ENCODE measurements around the gene SETD2. TPM values are rescaled to one million over a fixed set of nuclear protein-coding genes. Genes with fewer than 3 reads are reported as not detected.
"Not testable (repeated sequence)": the region's sequence is repeated elsewhere in the genome, so short reads cannot be mapped to it uniquely, and the experiment has no call there.

SETD2 gene
- total RNA-seq, 1 donor from 2014 or later: 65.7 TPM

DNA sequence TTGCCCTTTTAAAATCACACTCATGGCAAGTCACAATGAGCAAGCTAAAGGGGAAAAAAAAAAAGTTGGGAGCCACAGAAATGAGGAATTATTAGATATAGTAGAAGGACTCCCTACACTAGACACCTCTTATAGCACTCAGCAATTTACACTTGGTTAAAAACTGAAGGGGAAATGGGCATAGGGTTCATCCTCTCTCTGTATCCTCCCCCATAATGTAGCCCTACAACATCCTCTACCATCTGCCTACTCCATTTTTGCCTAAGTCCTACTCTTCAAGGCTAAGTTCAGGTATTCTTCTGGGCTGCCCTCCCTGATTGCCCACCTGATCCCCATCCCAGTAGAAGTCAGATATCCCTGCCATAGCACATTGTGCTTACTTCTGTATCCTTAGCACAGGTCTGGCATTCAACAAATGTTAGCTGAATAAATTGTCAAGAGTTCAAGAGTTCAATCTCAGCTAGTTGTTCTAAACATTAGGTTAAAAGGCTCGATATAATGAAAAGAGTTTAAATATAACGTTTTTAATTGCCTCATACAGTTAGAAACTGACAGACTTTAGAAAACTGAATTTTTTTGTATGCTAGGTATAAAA, 14.5 kb downstream of the SETD2 start:
- peaks cover 68% of the 10 kb centered on the region for H3K4me1 Mint-ChIP-seq
- TF ChIP-seq, protein P1, sequence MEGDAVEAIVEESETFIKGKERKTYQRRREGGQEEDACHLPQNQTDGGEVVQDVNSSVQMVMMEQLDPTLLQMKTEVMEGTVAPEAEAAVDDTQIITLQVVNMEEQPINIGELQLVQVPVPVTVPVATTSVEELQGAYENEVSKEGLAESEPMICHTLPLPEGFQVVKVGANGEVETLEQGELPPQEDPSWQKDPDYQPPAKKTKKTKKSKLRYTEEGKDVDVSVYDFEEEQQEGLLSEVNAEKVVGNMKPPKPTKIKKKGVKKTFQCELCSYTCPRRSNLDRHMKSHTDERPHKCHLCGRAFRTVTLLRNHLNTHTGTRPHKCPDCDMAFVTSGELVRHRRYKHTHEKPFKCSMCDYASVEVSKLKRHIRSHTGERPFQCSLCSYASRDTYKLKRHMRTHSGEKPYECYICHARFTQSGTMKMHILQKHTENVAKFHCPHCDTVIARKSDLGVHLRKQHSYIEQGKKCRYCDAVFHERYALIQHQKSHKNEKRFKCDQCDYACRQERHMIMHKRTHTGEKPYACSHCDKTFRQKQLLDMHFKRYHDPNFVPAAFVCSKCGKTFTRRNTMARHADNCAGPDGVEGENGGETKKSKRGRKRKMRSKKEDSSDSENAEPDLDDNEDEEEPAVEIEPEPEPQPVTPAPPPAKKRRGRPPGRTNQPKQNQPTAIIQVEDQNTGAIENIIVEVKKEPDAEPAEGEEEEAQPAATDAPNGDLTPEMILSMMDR (IDR thresholded peaks at IDR 0.05): no peak
- no peak for ATAC-seq (ENCODE audit: low read depth)
- DNase-seq: no peak
- intact Hi-C loops (cut with micrococcal nuclease): no loop called here
- H3K36me3 Mint-ChIP-seq (ENCODE audit: low read depth): peaks cover 8% of the 10 kb centered on the region
- ChIA-PET CTCF (interaction anchor here (2.4 kb wide), 1 partner anchor 15 kb away, joined by 7 read pairs; the partner anchor contains the start of gene SETD2), POLR2A (interaction anchor here (1.0 kb wide), 1 partner anchor 8 kb away, joined by 3 read pairs; no protein-coding TSS in a partner anchor)
- H3K27me3 Mint-ChIP-seq: no peaks in the 10 kb centered on the region
- H3K27ac Mint-ChIP-seq: peak overlapping the region; percentile 14
- peak overlapping the region; percentile 9 for H3K4me3 Mint-ChIP-seq
- no peaks in the 10 kb centered on the region for H3K9me3 Mint-ChIP-seq

DNA sequence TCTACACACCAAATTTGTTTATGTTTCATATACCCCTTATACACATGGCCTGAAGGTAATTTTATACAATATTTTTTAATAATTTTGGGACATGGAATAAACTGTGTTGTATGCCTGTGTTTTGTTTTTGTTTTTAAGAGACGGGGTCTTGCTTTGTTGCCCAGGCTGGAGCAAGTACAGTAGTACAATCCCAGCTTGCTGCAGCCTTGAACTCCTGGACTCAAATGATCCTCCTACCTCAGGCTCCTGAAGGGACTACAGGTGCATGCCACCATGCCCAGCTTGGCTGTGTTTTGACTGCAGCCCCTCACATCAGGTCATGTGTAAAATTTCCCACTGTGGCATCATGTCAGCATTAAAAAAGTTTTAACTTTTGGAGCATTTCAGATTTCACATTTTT, 18.6 kb downstream of the SETD2 start:
- CTCF ChIA-PET: no interaction called here
- Mint-ChIP-seq H3K27ac (no peak overlapping the region), H3K4me3 (no peak overlapping the region), H3K4me1 (peaks cover 72% of the 10 kb centered on the region), H3K9me3 (no peaks in the 10 kb centered on the region), H3K36me3 (ENCODE audit: low read depth) (peaks cover 6% of the 10 kb centered on the region), H3K27me3 (no peaks in the 10 kb centered on the region)
- intact Hi-C loops (cut with micrococcal nuclease): no loop called here
- POLR2A ChIA-PET: no interaction called here
- TF ChIP-seq, protein P1 (IDR thresholded peaks at IDR 0.05): no peak
- no peak for ATAC-seq (ENCODE audit: low read depth)
- DNase-seq: no peak

DNA sequence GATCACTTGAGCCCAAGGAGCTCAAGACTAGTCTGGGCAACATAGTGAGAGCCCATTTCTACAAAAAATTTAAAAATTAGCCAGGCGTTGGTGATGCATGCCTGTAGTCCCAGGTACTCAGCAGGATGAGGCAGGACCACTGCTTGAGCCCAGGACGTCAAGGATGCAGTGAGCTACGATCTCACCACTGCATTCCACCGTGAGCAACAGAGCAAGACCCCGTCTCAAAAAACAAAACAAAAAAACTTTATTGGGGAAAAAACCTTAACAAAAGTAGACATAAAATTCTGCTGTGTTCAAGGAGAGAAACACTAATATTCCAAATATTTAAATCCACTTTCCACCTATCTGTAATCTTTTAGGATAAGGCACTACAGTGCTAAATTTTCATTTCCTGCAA, 20.8 kb downstream of the SETD2 start:
- peaks cover 71% of the 10 kb centered on the region for H3K4me1 Mint-ChIP-seq
- H3K27ac Mint-ChIP-seq: no peak overlapping the region
- POLR2A ChIA-PET: interaction anchor here (1.0 kb wide), 1 partner anchor 21 kb away, joined by 3 read pairs; the partner anchor contains the start of gene SETD2
- H3K27me3 Mint-ChIP-seq: no peaks in the 10 kb centered on the region
- no peak overlapping the region for H3K4me3 Mint-ChIP-seq
- DNase-seq (no peak), ATAC-seq (ENCODE audit: low read depth) (no peak)
- intact Hi-C loops (cut with micrococcal nuclease): no loop called here
- TF ChIP-seq, protein P1 (IDR thresholded peaks at IDR 0.05): no peak
- CTCF ChIA-PET: no interaction called here
- no peaks in the 10 kb centered on the region for H3K9me3 Mint-ChIP-seq
- H3K36me3 Mint-ChIP-seq (ENCODE audit: low read depth): peaks cover 3% of the 10 kb centered on the region

DNA sequence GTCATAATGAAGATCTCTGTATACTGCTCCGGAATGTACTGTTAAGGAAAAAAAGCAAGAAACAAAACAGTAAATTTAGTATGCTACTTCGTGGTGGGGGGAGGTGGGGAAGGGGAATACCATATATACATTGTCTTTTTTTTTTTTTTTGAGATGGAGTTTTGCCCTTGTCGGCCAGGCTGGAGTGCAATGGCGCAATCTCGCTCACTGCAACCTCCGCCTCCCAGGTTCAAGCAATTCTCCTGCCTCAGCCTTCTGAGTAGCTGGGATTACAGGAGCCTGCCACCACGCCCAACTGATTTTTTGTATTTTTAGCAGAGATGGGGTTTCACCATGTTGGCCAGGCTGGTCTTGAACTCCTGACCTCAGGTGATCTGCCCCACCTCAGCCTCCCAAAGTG, 21.4 kb downstream of the SETD2 start:
- POLR2A ChIA-PET: interaction anchor here (0.7 to 1.0 kb wide), 2 partner anchors 21 to 1414 kb away, joined by 3 to 6 read pairs; partner anchors contain the start of gene SETD2
- H3K27me3 Mint-ChIP-seq; H3K4me3 Mint-ChIP-seq; ATAC-seq (ENCODE audit: low read depth); CTCF ChIA-PET; intact Hi-C loops (cut with micrococcal nuclease); H3K27ac Mint-ChIP-seq; H3K9me3 Mint-ChIP-seq; DNase-seq; H3K36me3 Mint-ChIP-seq (ENCODE audit: low read depth): not testable (repeated sequence)
- H3K4me1 Mint-ChIP-seq: peaks cover 69% of the 10 kb centered on the region

DNA sequence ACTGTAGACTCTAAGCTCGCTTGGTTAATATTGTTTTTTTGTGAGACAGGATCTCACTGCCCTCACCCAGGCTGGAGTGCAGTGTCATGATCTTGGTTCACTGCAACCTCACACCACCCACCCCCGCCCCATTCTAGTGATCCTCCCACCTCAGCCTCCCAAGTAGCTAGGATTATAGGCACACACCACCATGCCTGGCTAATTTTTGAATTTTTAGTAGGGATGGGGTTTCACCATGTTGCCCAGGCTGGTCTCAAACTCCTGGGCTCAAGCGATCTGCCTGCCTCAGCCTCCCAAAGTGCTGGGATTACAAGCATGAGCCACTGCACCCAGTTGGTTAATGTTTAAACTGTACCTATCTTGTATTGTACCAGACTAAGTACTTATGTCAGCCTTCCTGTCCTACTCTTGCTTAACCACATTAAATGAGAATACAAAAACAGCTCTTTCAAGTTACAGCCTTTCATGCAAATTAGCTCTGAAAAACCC, 22.9 kb downstream of the SETD2 start:
- peak overlapping the region; percentile 66 for H3K27ac Mint-ChIP-seq
- H3K9me3 Mint-ChIP-seq; CTCF ChIA-PET; DNase-seq; H3K27me3 Mint-ChIP-seq; H3K36me3 Mint-ChIP-seq (ENCODE audit: low read depth): not testable (repeated sequence)
- POLR2A ChIA-PET: interaction anchor here (0.7 to 1.9 kb wide), 2 partner anchors 9 to 23 kb away, joined by 3 to 6 read pairs; partner anchors contain the start of gene SETD2
- intact Hi-C loops (cut with micrococcal nuclease): loop anchor here (2.0 kb wide), 1 partner anchor 18 kb away; no protein-coding TSS in a partner anchor
- peak; percentile 78 for ATAC-seq (ENCODE audit: low read depth)
- H3K4me3 Mint-ChIP-seq: peak overlapping the region; percentile 48
- H3K4me1 Mint-ChIP-seq: peaks cover 70% of the 10 kb centered on the region

DNA sequence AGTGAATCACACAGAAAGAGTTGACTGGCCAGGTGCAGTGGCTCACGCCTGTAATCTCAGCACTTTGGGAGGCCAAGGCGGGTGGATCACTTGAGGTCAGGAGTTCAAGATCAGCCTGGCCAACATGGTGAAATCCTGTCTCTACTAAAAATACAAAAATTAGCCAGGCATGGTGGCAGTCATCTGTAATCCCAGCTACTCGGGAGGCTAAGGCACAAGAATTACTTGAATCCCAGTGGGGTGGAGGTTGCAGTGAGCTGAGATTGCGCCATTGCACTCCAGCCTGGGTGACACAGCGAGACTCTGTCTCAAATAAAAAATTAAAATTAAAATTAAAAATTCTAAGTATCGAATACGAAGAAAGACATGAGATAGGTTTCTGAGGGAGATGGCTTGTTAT, 23.4 kb downstream of the SETD2 start:
- DNase-seq; ATAC-seq (ENCODE audit: low read depth); H3K27ac Mint-ChIP-seq; H3K9me3 Mint-ChIP-seq; H3K36me3 Mint-ChIP-seq (ENCODE audit: low read depth); CTCF ChIA-PET; H3K4me3 Mint-ChIP-seq; H3K27me3 Mint-ChIP-seq: not testable (repeated sequence)
- peaks cover 71% of the 10 kb centered on the region for H3K4me1 Mint-ChIP-seq
- intact Hi-C loops (cut with micrococcal nuclease): loop anchor here (2.0 kb wide), 1 partner anchor 18 kb away; no protein-coding TSS in a partner anchor
- POLR2A ChIA-PET: interaction anchor here (1.9 kb wide), 1 partner anchor 23 kb away, joined by 6 read pairs; the partner anchor contains the start of gene SETD2
